HEK293 (cell line): ENCODE data around the gene FRAS1.
"Not testable (repeated sequence)": the region's sequence is repeated elsewhere in the genome, so short reads cannot be mapped to it uniquely, and the experiment has no call there.

Source experiments
- CTCF ChIA-PET: fragments of 350-600 bp; formaldehyde crosslinking; extraction: SDS; loops from one replicate; lab custom pipeline; 2021; ENCODE audit warnings: antibody characterized with exemption; lab: Yijun Ruan, JAX
- POLR2A ChIA-PET: fragments of 300-600 bp; formaldehyde crosslinking; extraction: SDS; loops from one replicate; lab custom pipeline; 2020; ENCODE audit warnings: antibody characterized with exemption, inconsistent platforms; lab: Yijun Ruan, JAX
- H3K27ac ChIP-seq: fragments of 200-500 bp; sonication (Bioruptor generic); 2 replicates; pipeline ENCODE4 v1.5.1; 2014; ENCODE audit warnings: low read depth, low read length, control low read depth, inconsistent platforms; ENCODE audit errors: extremely low read depth
- H3K36me3 ChIP-seq, 2 experiments: fragments of 200-500 bp in 1 of 2; sonication (Bioruptor generic) in 1 of 2; 1 replicate in 1 of 2; 2 replicates in 1 of 2; pipeline ENCODE4 v1.5.1; 2014 to 2017; ENCODE audit warnings: inconsistent platforms in 2 of 2, low read length in 2 of 2; ENCODE audit not compliant: control insufficient read depth in 2 of 2, insufficient read depth in 1 of 2
- H3K4me1 ChIP-seq: fragments of 200-500 bp; sonication (Bioruptor generic); 2 replicates; pipeline ENCODE4 v1.5.1; 2014; ENCODE audit warnings: mild to moderate bottlenecking, low read length, inconsistent platforms; ENCODE audit not compliant: control insufficient read depth, insufficient read depth
- H3K4me3 ChIP-seq: 2 replicates; pipeline ENCODE4 v1.5.1; 2011; ENCODE audit warnings: low read depth, mild to moderate bottlenecking, control low read depth, low read length, moderate library complexity
- H3K9me3 ChIP-seq: fragments of 200-500 bp; sonication (Bioruptor generic); 2 replicates; pipeline ENCODE4 v1.5.1; 2014; ENCODE audit warnings: low read depth, low read length, inconsistent platforms; ENCODE audit not compliant: control insufficient read depth, insufficient read depth
- ELK4 ChIP-seq: IDR thresholded peaks from 2 replicates; pipeline ENCODE4 v1.6.1; 2011; ENCODE audit warnings: mild to moderate bottlenecking, low read depth, low read length, borderline replicate concordance
- HIC1 ChIP-seq: fragments of 450-650 bp; formaldehyde crosslinking; IDR thresholded peaks from 2 replicates; pipeline ENCODE4 v1.5.1; 2016; ENCODE audit warnings: missing biosample characterization, missing genetic modification characterization
- KLF17 ChIP-seq: fragments of 450-650 bp; formaldehyde crosslinking; IDR thresholded peaks from 2 replicates; pipeline ENCODE4 v1.5.1; 2016; ENCODE audit warnings: missing biosample characterization, missing genetic modification characterization
- OVOL3 ChIP-seq: fragments of 450-650 bp; formaldehyde crosslinking; IDR thresholded peaks from 2 replicates; pipeline ENCODE4 v1.5.1; 2016; ENCODE audit warnings: missing biosample characterization, missing genetic modification characterization
- PRDM4 ChIP-seq: fragments of 450-650 bp; formaldehyde crosslinking; IDR thresholded peaks from 2 replicates; pipeline ENCODE4 v1.5.1; 2017; ENCODE audit warnings: missing biosample characterization, missing genetic modification characterization
- ZFP3 ChIP-seq: fragments of 450-650 bp; formaldehyde crosslinking; IDR thresholded peaks from 2 replicates; pipeline ENCODE4 v1.5.1; 2016; ENCODE audit warnings: low read depth, missing biosample characterization, missing genetic modification characterization
- ZNF10 ChIP-seq: fragments of 450-650 bp; formaldehyde crosslinking; IDR thresholded peaks from 2 replicates; pipeline ENCODE4 v1.5.1; 2017; ENCODE audit warnings: missing biosample characterization, missing genetic modification characterization
- ZNF140 ChIP-seq: fragments of 450-650 bp; formaldehyde crosslinking; IDR thresholded peaks from 2 replicates; pipeline ENCODE4 v1.5.1; 2016; ENCODE audit warnings: missing biosample characterization, missing genetic modification characterization
- ZNF175 ChIP-seq: fragments of 450-650 bp; formaldehyde crosslinking; IDR thresholded peaks from 2 replicates; pipeline ENCODE4 v1.5.1; 2016; ENCODE audit warnings: missing biosample characterization, missing genetic modification characterization
- ZNF221 ChIP-seq: fragments of 450-650 bp; formaldehyde crosslinking; IDR thresholded peaks from 2 replicates; pipeline ENCODE4 v1.5.1; 2017; ENCODE audit warnings: missing biosample characterization, missing genetic modification characterization, borderline replicate concordance
- ZNF366 ChIP-seq: fragments of 450-650 bp; formaldehyde crosslinking; conservative IDR thresholded peaks from 2 replicates; pipeline ENCODE4 v1.5.1; 2016; ENCODE audit warnings: missing biosample characterization, missing genetic modification characterization
- ZNF426 ChIP-seq: fragments of 450-650 bp; formaldehyde crosslinking; IDR thresholded peaks from 2 replicates; pipeline ENCODE4 v1.5.1; 2017; ENCODE audit warnings: missing biosample characterization, missing genetic modification characterization, mild to moderate bottlenecking, inconsistent platforms, moderate library complexity
- ZNF529 ChIP-seq: fragments of 450-650 bp; formaldehyde crosslinking; IDR thresholded peaks from 2 replicates; pipeline ENCODE4 v1.5.1; 2017; ENCODE audit warnings: missing genetic modification characterization, missing biosample characterization; ENCODE audit not compliant: insufficient replicate concordance
- ZNF747 ChIP-seq: fragments of 450-650 bp; formaldehyde crosslinking; IDR thresholded peaks from 2 replicates; pipeline ENCODE4 v1.5.1; 2016; ENCODE audit warnings: missing biosample characterization, missing genetic modification characterization
- ZXDB ChIP-seq: fragments of 450-650 bp; formaldehyde crosslinking; IDR thresholded peaks from 2 replicates; pipeline ENCODE4 v1.5.1; 2016; ENCODE audit warnings: missing biosample characterization, missing genetic modification characterization

The FRAS1 gene

GRCh38 chr4:78174891-78175290 is 117.8 kb downstream of the FRAS1 start (continued):
- TF ChIP-seq ELK4: no peak
- no peak for TF ChIP-seq OVOL3 (tag by site-specific recombination)
- TF ChIP-seq ZXDB (tag by site-specific recombination): no peak
- TF ChIP-seq ZNF747 (tag by site-specific recombination): no peak
- no peak for TF ChIP-seq ZNF175 (tag by site-specific recombination)
- TF ChIP-seq ZNF426 (tag by site-specific recombination): no peak
- TF ChIP-seq ZNF366 (tag by site-specific recombination): no peak

- H3K9me3 ChIP-seq: no peaks in the 10 kb centered on the region
- TF ChIP-seq PRDM4 (tag by site-specific recombination) (no peak), ZFP3 (tag by site-specific recombination) (no peak), ZNF140 (tag by site-specific recombination) (no peak), ZNF221 (no peak), ZNF529 (tag by site-specific recombination) (no peak), KLF17 (no peak)
- ChIA-PET CTCF (no interaction called here), POLR2A (no interaction called here)
- no peaks in the 10 kb centered on the region for H3K4me1 ChIP-seq
- H3K36me3 ChIP-seq: no peaks in the 10 kb centered on the region
- no peak overlapping the region for H3K27ac ChIP-seq
- no peak overlapping the region for H3K4me3 ChIP-seq
These were observed 122.1 kb downstream of the FRAS1 start for GRCh38 chr4:78179196-78179595.

GRCh38 chr4:78181681-78182234 is 124.6 kb downstream of the FRAS1 start:
- CTCF ChIA-PET, H3K27ac ChIP-seq, POLR2A ChIA-PET, H3K4me1 ChIP-seq, H3K9me3 ChIP-seq, H3K36me3 ChIP-seq, H3K4me3 ChIP-seq: not testable (repeated sequence)

- Histone ChIP-seq H3K4me1 (no peaks in the 10 kb centered on the region), H3K27ac (no peak overlapping the region), H3K36me3 (no peaks in the 10 kb centered on the region), H3K4me3 (no peak overlapping the region), H3K9me3 (no peaks in the 10 kb centered on the region)
- ChIA-PET POLR2A (no interaction called here), CTCF (interaction anchor here (0.6 kb wide), 1 partner anchor 440 kb away, joined by 3 read pairs; no protein-coding TSS in a partner anchor)
- TF ChIP-seq ZNF10 (peak; percentile 96), HIC1 (no peak)
These were observed 127.5 kb downstream of the FRAS1 start for GRCh38 chr4:78184584-78184983.
